Activated CD8-positive, alpha-beta T cell treated with anti-CD3 and anti-CD28 coated beads for 36 hours (primary cell): Measurements from ENCODE around the gene ANKLE2. TPM values are rescaled to one million over a fixed set of nuclear protein-coding genes. Genes with fewer than 3 reads are reported as not detected.

ENCODE experiments used
- ATAC-seq: fragments of 200-7000 bp; cut with Tn5 transposase; one replicate; pipeline ENCODE4 v1.10.0; 2021; ENCODE audit warnings: mild to moderate bottlenecking, moderate library complexity
- CTCF ChIA-PET: fragments of 350-600 bp; sonication (Branson Sonifier 250); formaldehyde crosslinking; loops from one replicate; lab custom pipeline; 2021; ENCODE audit warnings: antibody characterized with exemption; lab: Charles Lee
- POLR2A ChIA-PET: fragments of 350-600 bp; sonication (Branson Sonifier 250); formaldehyde crosslinking; loops from one replicate; lab custom pipeline; 2021; ENCODE audit warnings: antibody characterized with exemption; lab: Charles Lee
- DNase-seq: peaks from one replicate; pipeline ENCODE4 v3.0.0-alpha.2; 2020
- H3K27ac Mint-ChIP-seq: one replicate; pipeline ENCODE4 v1.8.0; 2021; ENCODE audit warnings: mild to moderate bottlenecking, mixed read lengths
- H3K27me3 Mint-ChIP-seq: one replicate; pipeline ENCODE4 v1.8.0; 2021; ENCODE audit warnings: mixed read lengths
- H3K36me3 Mint-ChIP-seq: one replicate; pipeline ENCODE4 v1.8.0; 2021; ENCODE audit warnings: low read depth, mixed read lengths
- H3K4me1 Mint-ChIP-seq: one replicate; pipeline ENCODE4 v1.8.0; 2021; ENCODE audit warnings: low read depth, mixed read lengths
- H3K4me3 Mint-ChIP-seq: one replicate; pipeline ENCODE4 v1.8.0; 2021; ENCODE audit warnings: mild to moderate bottlenecking, moderate library complexity, mixed read lengths
- H3K9me3 Mint-ChIP-seq: one replicate; pipeline ENCODE4 v1.8.0; 2021; ENCODE audit warnings: mixed read lengths
- CTCF ChIP-seq: fragments of 200-600 bp; IDR thresholded peaks from one replicate; pipeline ENCODE4 v1.8.0; 2022; ENCODE audit warnings: antibody characterized with exemption, mild to moderate bottlenecking
- intact Hi-C: fragments of 100-400 bp; cut with micrococcal nuclease; formaldehyde crosslinking; loops from one replicate; pipeline ENCODE4 v1.10.0; 2022
- total RNA-seq, 2 experiments: library from RNA; stranded (reverse); gene quantifications; one replicate each; pipeline ENCODE4 v1.2.3, GENCODE V29; 2021

ANKLE2 gene
- total RNA-seq, 2 experiments from 2014 or later, result 103 to 108 TPM

GRCh38 chr12:132703641-132704040 is 58.0 kb downstream of the ANKLE2 start:
- DNase-seq (no peak), ATAC-seq (no peak)
- CTCF ChIA-PET, result interaction anchor here (0.9 kb wide), 1 partner anchor 89 kb away, joined by 3 read pairs; no protein-coding TSS in a partner anchor
- intact Hi-C loops, result no loop called here
- POLR2A ChIA-PET, result interaction anchor here (1.1 kb wide), 1 partner anchor 10 kb away, joined by 3 read pairs; no protein-coding TSS in a partner anchor
- H3K36me3 Mint-ChIP-seq, result peaks cover 48% of the 10 kb centered on the region
- H3K4me3 Mint-ChIP-seq, result no peak overlapping the region
- TF ChIP-seq CTCF, result no peak
- H3K27me3 Mint-ChIP-seq, result no peaks in the 10 kb centered on the region
- no peak overlapping the region for H3K27ac Mint-ChIP-seq
- H3K9me3 Mint-ChIP-seq, result peaks cover 10% of the 10 kb centered on the region
- peaks cover 2% of the 10 kb centered on the region for H3K4me1 Mint-ChIP-seq

GRCh38 chr12:132702640-132703039 is 59.0 kb downstream of the ANKLE2 start:
- no peak overlapping the region for H3K27ac Mint-ChIP-seq
- H3K36me3 Mint-ChIP-seq, result peaks cover 45% of the 10 kb centered on the region
- H3K4me3 Mint-ChIP-seq, result no peak overlapping the region
- peaks cover 2% of the 10 kb centered on the region for H3K4me1 Mint-ChIP-seq
- DNase-seq (no peak), ATAC-seq (no peak)
- intact Hi-C loops, result no loop called here
- peaks cover 4% of the 10 kb centered on the region for H3K9me3 Mint-ChIP-seq
- TF ChIP-seq CTCF, result no peak
- no peaks in the 10 kb centered on the region for H3K27me3 Mint-ChIP-seq
- CTCF ChIA-PET, result no interaction called here
- POLR2A ChIA-PET, result interaction anchor here (0.7 to 0.8 kb wide), 2 partner anchors 9 to 71 kb away, joined by 3 read pairs; no protein-coding TSS in a partner anchor

GRCh38 chr12:132700212-132700822 is 61.3 kb downstream of the ANKLE2 start:
- ChIA-PET CTCF (no interaction called here), POLR2A (no interaction called here)
- Mint-ChIP-seq H3K9me3 (no peaks in the 10 kb centered on the region), H3K4me1 (peaks cover 2% of the 10 kb centered on the region), H3K27ac (no peak overlapping the region), H3K4me3 (no peak overlapping the region), H3K36me3 (peaks cover 45% of the 10 kb centered on the region), H3K27me3 (no peaks in the 10 kb centered on the region)
- no peak for DNase-seq
- intact Hi-C loops, result no loop called here
- TF ChIP-seq CTCF, result no peak
- no peak for ATAC-seq

- POLR2A ChIA-PET, result interaction anchor here (0.8 kb wide), 1 partner anchor 19 kb away, joined by 4 read pairs; no protein-coding TSS in a partner anchor
These were observed 63.3 kb downstream of the ANKLE2 start for GRCh38 chr12:132698341-132698740.

More at GRCh38 chr12:132698341-132698740, 63.3 kb downstream of the ANKLE2 start:
- Mint-ChIP-seq H3K4me3 (no peak overlapping the region), H3K9me3 (no peaks in the 10 kb centered on the region), H3K27ac (no peak overlapping the region), H3K36me3 (peaks cover 32% of the 10 kb centered on the region), H3K4me1 (peaks cover 2% of the 10 kb centered on the region), H3K27me3 (no peaks in the 10 kb centered on the region)
- ATAC-seq (no peak), DNase-seq (no peak)
- TF ChIP-seq CTCF, result no peak
- CTCF ChIA-PET, result no interaction called here
- intact Hi-C loops, result no loop called here
